IMR-90 (cell line): Measurements from ENCODE around the gene KCNMB2.

ENCODE experiments used
- CTCF ChIP-seq: conservative IDR thresholded peaks from 2 replicates; pipeline ENCODE4 v1.5.1; 2012; ENCODE audit warnings: mild to moderate bottlenecking, low read depth, low read length, improper control_type of control experiment
- ELK1 ChIP-seq: fragments of 150-350 bp; IDR thresholded peaks from 2 replicates; pipeline ENCODE4 v1.6.1; 2016; ENCODE audit warnings: low read depth, mild to moderate bottlenecking, low read length, moderate library complexity, borderline replicate concordance
- MAFK ChIP-seq: IDR thresholded peaks from 2 replicates; pipeline ENCODE4 v1.6.1; 2012; ENCODE audit warnings: low read depth, low read length, improper control_type of control experiment
- POLR2A ChIP-seq: IDR thresholded peaks from 2 replicates; pipeline ENCODE4 v1.6.1; 2012; ENCODE audit warnings: mild to moderate bottlenecking, low read depth, low read length
- RAD21 ChIP-seq: IDR thresholded peaks from 2 replicates; pipeline ENCODE4 v1.6.1; 2012; ENCODE audit warnings: low read length, improper control_type of control experiment
- RCOR1 ChIP-seq: IDR thresholded peaks from 2 replicates; pipeline ENCODE4 v1.6.1; 2012; ENCODE audit warnings: mild to moderate bottlenecking, low read length, improper control_type of control experiment; ENCODE audit not compliant: insufficient replicate concordance

- TF ChIP-seq RCOR1 (no peak), CTCF (no peak), RAD21 (no peak), POLR2A (no peak), MAFK (no peak), ELK1 (no peak)
Measured at GRCh38 chr3:178768072-178768864, 232.0 kb downstream of the KCNMB2 start.
